LNCAP (cell line): ENCODE measurements around the gene SCARB1.

Source experiments
- TF ChIP-seq, protein P1 (sequence below): fragments of 450-650 bp; IDR thresholded peaks from 2 replicates; pipeline ENCODE4 v1.5.1; 2017; ENCODE audit warnings: mild to moderate bottlenecking

The SCARB1 gene

GRCh38 chr12:124842800-124843510, 20.7 kb downstream of the SCARB1 start:
- TF ChIP-seq, protein P1, sequence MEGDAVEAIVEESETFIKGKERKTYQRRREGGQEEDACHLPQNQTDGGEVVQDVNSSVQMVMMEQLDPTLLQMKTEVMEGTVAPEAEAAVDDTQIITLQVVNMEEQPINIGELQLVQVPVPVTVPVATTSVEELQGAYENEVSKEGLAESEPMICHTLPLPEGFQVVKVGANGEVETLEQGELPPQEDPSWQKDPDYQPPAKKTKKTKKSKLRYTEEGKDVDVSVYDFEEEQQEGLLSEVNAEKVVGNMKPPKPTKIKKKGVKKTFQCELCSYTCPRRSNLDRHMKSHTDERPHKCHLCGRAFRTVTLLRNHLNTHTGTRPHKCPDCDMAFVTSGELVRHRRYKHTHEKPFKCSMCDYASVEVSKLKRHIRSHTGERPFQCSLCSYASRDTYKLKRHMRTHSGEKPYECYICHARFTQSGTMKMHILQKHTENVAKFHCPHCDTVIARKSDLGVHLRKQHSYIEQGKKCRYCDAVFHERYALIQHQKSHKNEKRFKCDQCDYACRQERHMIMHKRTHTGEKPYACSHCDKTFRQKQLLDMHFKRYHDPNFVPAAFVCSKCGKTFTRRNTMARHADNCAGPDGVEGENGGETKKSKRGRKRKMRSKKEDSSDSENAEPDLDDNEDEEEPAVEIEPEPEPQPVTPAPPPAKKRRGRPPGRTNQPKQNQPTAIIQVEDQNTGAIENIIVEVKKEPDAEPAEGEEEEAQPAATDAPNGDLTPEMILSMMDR: no peak

DNA sequence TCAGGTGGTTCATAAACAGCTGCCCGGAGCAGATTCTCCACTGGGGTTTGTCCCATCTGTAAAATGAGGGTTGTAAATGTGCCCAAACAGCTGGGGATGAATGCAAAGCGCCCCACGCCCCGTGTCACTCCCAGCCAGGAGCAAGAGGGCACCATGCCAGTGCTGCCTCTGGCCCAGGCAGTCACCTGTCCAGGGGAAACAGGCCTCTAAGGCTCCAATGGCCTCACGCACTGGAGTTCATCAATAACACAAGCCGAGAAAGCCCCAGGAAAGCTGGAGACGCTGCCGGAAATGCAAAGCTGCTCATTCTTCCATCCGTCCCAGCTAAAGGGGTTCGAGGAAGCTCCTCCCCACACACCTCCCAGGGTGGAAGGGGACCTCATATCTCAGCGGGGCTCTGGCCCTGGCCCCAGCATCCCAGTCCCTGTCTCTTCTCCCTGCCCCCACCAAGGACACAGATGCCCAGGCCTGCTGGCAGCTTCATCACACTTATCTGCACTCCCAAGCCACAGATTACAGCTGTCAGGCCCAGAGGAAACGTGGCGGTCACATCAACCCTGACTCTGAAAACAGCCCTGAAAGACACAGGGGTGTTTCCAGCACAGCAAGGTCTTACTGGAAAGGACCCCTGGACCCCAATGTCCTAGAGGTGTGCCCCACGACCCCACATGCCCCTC, 21.5 kb downstream of the SCARB1 start:
- TF ChIP-seq, protein P1: no peak

DNA sequence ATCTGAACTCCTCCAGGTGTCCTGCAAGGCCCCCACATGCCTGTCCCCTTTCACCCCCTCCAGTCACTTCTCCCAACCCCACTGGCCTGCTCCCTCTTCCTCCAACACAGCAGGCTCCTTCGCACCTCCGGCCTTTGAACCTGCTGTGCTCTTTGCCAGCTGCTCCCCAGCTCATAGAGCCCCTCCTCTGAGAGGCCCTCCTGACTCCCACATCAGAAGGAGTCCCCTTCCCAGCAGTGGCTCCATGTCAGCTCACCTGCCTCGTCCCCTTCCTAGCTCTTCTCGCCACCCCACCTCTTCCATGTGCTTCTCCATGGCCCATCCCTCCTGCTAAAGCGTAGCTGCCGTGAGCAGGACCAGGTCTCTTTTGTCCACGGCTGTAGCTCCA, 22.1 kb downstream of the SCARB1 start:
- TF ChIP-seq, protein P1: no peak

DNA sequence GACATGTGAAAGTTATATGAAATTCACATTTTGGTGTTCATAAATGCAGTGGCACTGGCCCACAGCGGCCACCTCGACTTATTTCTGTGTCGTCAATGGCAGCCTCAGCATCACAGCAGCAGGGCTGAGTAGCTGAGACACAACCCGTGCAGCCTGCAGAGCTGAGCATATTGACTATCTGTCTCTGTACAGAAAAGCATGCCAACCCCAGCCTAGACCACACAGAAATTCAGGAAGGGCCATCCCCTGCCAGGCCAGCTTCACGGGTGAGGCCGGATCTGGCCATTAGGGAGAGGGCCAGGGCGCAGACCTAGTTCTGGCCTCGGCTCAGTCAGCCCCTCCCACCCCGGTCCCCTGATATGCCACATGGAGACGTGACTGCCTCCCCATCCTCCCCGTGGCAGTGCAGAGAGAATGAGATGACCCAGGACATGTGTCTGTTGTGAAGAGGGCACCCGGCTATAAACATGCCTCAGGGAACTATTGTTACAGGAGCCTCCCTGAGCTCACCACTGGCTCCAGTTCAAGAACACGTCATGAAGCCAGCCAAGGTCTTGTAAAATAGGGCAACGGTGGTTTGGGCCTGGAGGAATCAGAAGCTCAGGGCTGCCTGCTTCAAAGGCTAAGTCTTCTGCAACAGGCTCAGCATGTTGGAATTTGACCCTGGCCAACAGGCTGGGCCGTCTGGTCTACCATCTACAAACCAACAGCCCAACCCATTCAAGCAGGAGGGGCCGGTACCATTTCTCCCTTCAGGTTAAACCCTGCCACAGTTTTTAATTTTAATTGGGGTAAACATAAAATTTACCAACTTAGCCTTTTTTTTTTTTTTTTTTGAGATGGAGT, 25.5 kb downstream of the SCARB1 start:
- TF ChIP-seq, protein P1: no peak

GRCh38 chr12:124837249-124837897, 26.3 kb downstream of the SCARB1 start:
- TF ChIP-seq, protein P1: no peak

DNA sequence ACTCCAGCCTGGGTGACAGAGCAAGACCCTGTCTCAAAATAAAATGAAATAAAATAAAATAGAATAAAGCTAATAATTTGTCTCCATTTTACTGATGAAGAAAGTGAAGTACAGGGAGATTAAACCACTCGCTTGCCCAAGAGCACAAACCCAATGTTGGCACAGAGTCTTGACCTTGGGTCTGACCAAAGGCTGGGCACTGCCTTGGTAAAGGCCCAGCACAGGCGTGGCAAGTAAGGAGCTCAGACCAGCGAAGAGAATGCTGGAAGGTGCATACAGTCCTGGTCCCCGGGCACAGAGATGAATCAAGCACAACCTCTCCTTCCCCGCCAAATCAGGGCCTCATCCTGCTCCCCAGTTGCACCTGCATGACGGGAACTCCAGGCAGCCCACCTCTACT, 26.9 kb downstream of the SCARB1 start:
- TF ChIP-seq, protein P1: no peak
